Natural killer cell (primary cell): ENCODE measurements around the gene VWA2. TPM values are rescaled to one million over a fixed set of nuclear protein-coding genes. Genes with fewer than 3 reads are reported as not detected.

Experiments
- ATAC-seq, 3 donors: fragments of 150-1000 bp in 2 of 3; fragments of 200-7000 bp in 1 of 3; cut with Tn5 transposase; 1 replicate in 1 of 3; 2 replicates in 2 of 3; pipeline ENCODE4 v1.10.0; 2021; ENCODE audit warnings: mild to moderate bottlenecking in 2 of 3, moderate library complexity in 2 of 3
- DNase-seq, 2 donors: peaks; one replicate each; pipeline versions ENCODE4 v3.0.0 to v3.0.0-alpha.2; 2013 to 2021; ENCODE audit warnings: mixed read lengths in 1 of 2
- H3K27ac ChIP-seq: one replicate; pipeline ENCODE4 v1.5.1; 2013; ENCODE audit warnings: mild to moderate bottlenecking, low read length
- H3K27me3 ChIP-seq: one replicate; pipeline ENCODE4 v1.6.1; 2013; ENCODE audit warnings: low read length; ENCODE audit not compliant: control insufficient read depth, insufficient read depth
- H3K36me3 ChIP-seq: one replicate; pipeline ENCODE4 v1.6.1; 2013; ENCODE audit warnings: low read length; ENCODE audit not compliant: control insufficient read depth, insufficient read depth
- H3K4me1 ChIP-seq: one replicate; pipeline ENCODE4 v1.6.1; 2013; ENCODE audit warnings: low read length; ENCODE audit not compliant: control insufficient read depth, insufficient read depth
- H3K4me3 ChIP-seq: one replicate; pipeline ENCODE4 v1.5.1; 2013; ENCODE audit warnings: low read length
- H3K9me3 ChIP-seq: one replicate; pipeline ENCODE4 v1.6.1; 2013; ENCODE audit warnings: low read length; ENCODE audit not compliant: control insufficient read depth, insufficient read depth
- H3K27ac Mint-ChIP-seq, 2 donors: one replicate each; pipeline ENCODE4 v1.8.0; 2022; ENCODE audit warnings: mild to moderate bottlenecking in 2 of 2, mixed read lengths in 2 of 2, moderate library complexity in 1 of 2
- H3K27me3 Mint-ChIP-seq, 2 donors: one replicate each; pipeline ENCODE4 v1.8.0; 2022; ENCODE audit warnings: low read depth in 2 of 2, mixed read lengths in 2 of 2
- H3K36me3 Mint-ChIP-seq: one replicate; pipeline ENCODE4 v1.8.0; 2022; ENCODE audit warnings: mixed read lengths
- H3K4me1 Mint-ChIP-seq, 2 donors: one replicate each; pipeline ENCODE4 v1.8.0; 2022; ENCODE audit warnings: mixed read lengths in 2 of 2
- H3K4me3 Mint-ChIP-seq: one replicate; pipeline ENCODE4 v1.8.0; 2022; ENCODE audit warnings: mild to moderate bottlenecking, moderate library complexity, mixed read lengths
- H3K9me3 Mint-ChIP-seq, 2 donors: one replicate each; pipeline ENCODE4 v1.8.0; 2022; ENCODE audit warnings: mixed read lengths in 2 of 2
- CTCF ChIP-seq: fragments of 200-600 bp; IDR thresholded peaks from one replicate; pipeline ENCODE4 v1.8.0; 2022; ENCODE audit warnings: antibody characterized with exemption
- WGBS: methylation state at CpG from one replicate; pipeline ENCODE4 v1.1.7; 2013; ENCODE audit warnings: missing lambda C conversion rate; ENCODE audit not compliant: insufficient coverage; 5-methylcytosine and 5-hydroxymethylcytosine counted together
- intact Hi-C: fragments of 100-400 bp; cut with micrococcal nuclease; formaldehyde crosslinking; loops from one replicate; pipeline ENCODE4 v1.14.2; 2022
- total RNA-seq, 4 donors: library from RNA; stranded (reverse); fragments of 120-200 nt in 1 of 4; gene quantifications; one replicate each; pipeline versions ENCODE4 v1.2.3 to v1.2.4, GENCODE V29; 2013 to 2022

Gene VWA2
- total RNA-seq, 3 donors from 2014 or later (not counting 1 experiment from before 2014, with no cell fraction given), result not detected

DNA sequence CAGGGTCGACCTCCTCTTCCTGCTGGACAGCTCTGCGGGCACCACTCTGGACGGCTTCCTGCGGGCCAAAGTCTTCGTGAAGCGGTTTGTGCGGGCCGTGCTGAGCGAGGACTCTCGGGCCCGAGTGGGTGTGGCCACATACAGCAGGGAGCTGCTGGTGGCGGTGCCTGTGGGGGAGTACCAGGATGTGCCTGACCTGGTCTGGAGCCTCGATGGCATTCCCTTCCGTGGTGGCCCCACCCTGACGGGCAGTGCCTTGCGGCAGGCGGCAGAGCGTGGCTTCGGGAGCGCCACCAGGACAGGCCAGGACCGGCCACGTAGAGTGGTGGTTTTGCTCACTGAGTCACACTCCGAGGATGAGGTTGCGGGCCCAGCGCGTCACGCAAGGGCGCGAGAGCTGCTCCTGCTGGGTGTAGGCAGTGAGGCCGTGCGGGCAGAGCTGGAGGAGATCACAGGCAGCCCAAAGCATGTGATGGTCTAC lies 46.9 kb downstream of the VWA2 start:
- no peak overlapping the region for H3K4me3 ChIP-seq
- no peak overlapping the region for H3K27ac ChIP-seq
- Mint-ChIP-seq H3K4me3 (no peak overlapping the region), H3K4me1 (no peaks in the 10 kb centered on the region), H3K36me3 (no peaks in the 10 kb centered on the region), H3K9me3 (no peaks in the 10 kb centered on the region), H3K27ac (no peak overlapping the region), H3K27me3 (no peaks in the 10 kb centered on the region)
- no peaks in the 10 kb centered on the region for H3K9me3 ChIP-seq
- 92% methylated on average over 31 of the region's 31 CpGs for WGBS
- ATAC-seq (no peak), DNase-seq (no peak)
- no peaks in the 10 kb centered on the region for H3K4me1 ChIP-seq
- no peak for TF ChIP-seq CTCF
- intact Hi-C loops, result no loop called here
- H3K27me3 ChIP-seq, result no peaks in the 10 kb centered on the region
- no peaks in the 10 kb centered on the region for H3K36me3 ChIP-seq

- no peak for ATAC-seq
- 90% methylated on average over 8 of the region's 8 CpGs for WGBS
- Histone ChIP-seq H3K4me1 (no peaks in the 10 kb centered on the region), H3K9me3 (no peaks in the 10 kb centered on the region), H3K36me3 (no peaks in the 10 kb centered on the region), H3K4me3 (no peak overlapping the region), H3K27ac (no peak overlapping the region), H3K27me3 (no peaks in the 10 kb centered on the region)
- no peak overlapping the region for H3K27ac Mint-ChIP-seq
- no peaks in the 10 kb centered on the region for H3K4me1 Mint-ChIP-seq
- intact Hi-C loops, result no loop called here
- DNase-seq, result no peak
- no peaks in the 10 kb centered on the region for H3K36me3 Mint-ChIP-seq
- H3K27me3 Mint-ChIP-seq, result peaks cover 0 to 2% of the 10 kb centered on the region in 2 donors
- H3K9me3 Mint-ChIP-seq, result no peaks in the 10 kb centered on the region
- TF ChIP-seq CTCF, result no peak
- no peak overlapping the region for H3K4me3 Mint-ChIP-seq
Observed at GRCh38 chr10:114286921-114287320, 47.9 kb downstream of the VWA2 start.

GRCh38 chr10:114288424-114289095 lies 49.5 kb downstream of the VWA2 start:
- no peak overlapping the region for H3K27ac ChIP-seq
- no peaks in the 10 kb centered on the region for H3K9me3 Mint-ChIP-seq
- no peak for ATAC-seq
- DNase-seq, result no peak
- H3K36me3 ChIP-seq, result no peaks in the 10 kb centered on the region
- no peak for TF ChIP-seq CTCF
- H3K27me3 Mint-ChIP-seq, result peaks cover 0 to 2% of the 10 kb centered on the region in 2 donors
- H3K36me3 Mint-ChIP-seq, result no peaks in the 10 kb centered on the region
- H3K27ac Mint-ChIP-seq, result no peak overlapping the region
- no peak overlapping the region for H3K4me3 ChIP-seq
- H3K9me3 ChIP-seq, result no peaks in the 10 kb centered on the region
- H3K4me3 Mint-ChIP-seq, result no peak overlapping the region
- WGBS, result 77% methylated on average over 11 of the region's 11 CpGs
- intact Hi-C loops, result no loop called here
- no peaks in the 10 kb centered on the region for H3K27me3 ChIP-seq
- H3K4me1 Mint-ChIP-seq, result no peaks in the 10 kb centered on the region
- H3K4me1 ChIP-seq, result no peaks in the 10 kb centered on the region

DNA sequence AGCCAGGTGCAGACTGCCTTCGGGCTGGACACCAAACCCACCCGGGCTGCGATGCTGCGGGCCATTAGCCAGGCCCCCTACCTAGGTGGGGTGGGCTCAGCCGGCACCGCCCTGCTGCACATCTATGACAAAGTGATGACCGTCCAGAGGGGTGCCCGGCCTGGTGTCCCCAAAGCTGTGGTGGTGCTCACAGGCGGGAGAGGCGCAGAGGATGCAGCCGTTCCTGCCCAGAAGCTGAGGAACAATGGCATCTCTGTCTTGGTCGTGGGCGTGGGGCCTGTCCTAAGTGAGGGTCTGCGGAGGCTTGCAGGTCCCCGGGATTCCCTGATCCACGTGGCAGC lies 50.0 kb downstream of the VWA2 start:
- H3K27me3 ChIP-seq, result no peaks in the 10 kb centered on the region
- Mint-ChIP-seq H3K36me3 (no peaks in the 10 kb centered on the region), H3K4me3 (no peak overlapping the region), H3K9me3 (no peaks in the 10 kb centered on the region), H3K27me3 (peaks cover 0 to 2% of the 10 kb centered on the region in 2 donors), H3K27ac (no peak overlapping the region), H3K4me1 (no peaks in the 10 kb centered on the region)
- H3K36me3 ChIP-seq, result no peaks in the 10 kb centered on the region
- DNase-seq, result no peak
- no peak overlapping the region for H3K4me3 ChIP-seq
- TF ChIP-seq CTCF, result no peak
- intact Hi-C loops, result no loop called here
- no peaks in the 10 kb centered on the region for H3K4me1 ChIP-seq
- no peaks in the 10 kb centered on the region for H3K9me3 ChIP-seq
- 95% methylated on average over 16 of the region's 16 CpGs for WGBS
- no peak overlapping the region for H3K27ac ChIP-seq
- ATAC-seq, result no peak
